Inflammatory macrophage (primary cell): ENCODE data around the gene PTPRR.

Source experiments
- DNase-seq, 2 donors: peaks; one replicate each; pipeline ENCODE4 v3.0.0-alpha.2; 2020 to 2022

Gene PTPRR

GRCh38 chr12:70639535-70639934, 281.0 kb downstream of the PTPRR start:
- DNase-seq = no peak

DNA sequence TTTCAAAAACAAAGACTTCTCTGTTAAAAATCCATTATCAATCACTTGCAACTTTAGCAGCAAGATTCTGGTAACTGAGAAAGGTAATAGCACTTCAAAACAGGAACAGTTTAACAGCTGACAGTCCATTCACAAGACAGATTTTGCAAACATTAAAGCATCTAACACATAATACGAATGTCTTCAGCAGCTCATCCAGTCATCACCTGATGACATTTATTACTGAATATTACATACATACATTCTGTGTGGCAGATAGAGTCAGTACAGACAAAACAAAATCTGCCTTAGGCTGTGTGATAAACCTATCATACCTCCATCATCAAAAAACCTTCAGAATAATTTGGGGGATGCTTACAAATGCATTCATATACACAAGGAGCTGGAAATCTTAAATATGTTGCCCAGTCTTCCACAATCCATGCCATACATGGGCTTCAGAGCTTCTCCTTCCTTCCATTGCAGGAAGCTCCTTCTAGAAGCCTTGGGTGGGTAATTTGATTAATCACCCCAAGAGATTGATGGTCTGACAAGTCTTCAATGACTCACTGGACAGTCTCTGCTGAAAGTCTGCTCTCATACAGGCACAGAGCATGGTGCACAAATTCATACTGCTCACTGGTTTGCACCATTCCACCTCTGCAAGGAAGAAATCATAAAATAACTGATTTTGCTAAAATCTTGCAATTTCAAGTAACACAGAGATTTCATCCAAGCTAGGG, 281.7 kb downstream of the PTPRR start:
- DNase-seq = no peak

- DNase-seq = no peak
Observed at GRCh38 chr12:70637303-70638085, 283.0 kb downstream of the PTPRR start, which contains the start of gene PTPRB. PTPRB (minus strand) TSS chr12:70637429; CDS start chr12:70637395, 34 bp downstream.

DNA sequence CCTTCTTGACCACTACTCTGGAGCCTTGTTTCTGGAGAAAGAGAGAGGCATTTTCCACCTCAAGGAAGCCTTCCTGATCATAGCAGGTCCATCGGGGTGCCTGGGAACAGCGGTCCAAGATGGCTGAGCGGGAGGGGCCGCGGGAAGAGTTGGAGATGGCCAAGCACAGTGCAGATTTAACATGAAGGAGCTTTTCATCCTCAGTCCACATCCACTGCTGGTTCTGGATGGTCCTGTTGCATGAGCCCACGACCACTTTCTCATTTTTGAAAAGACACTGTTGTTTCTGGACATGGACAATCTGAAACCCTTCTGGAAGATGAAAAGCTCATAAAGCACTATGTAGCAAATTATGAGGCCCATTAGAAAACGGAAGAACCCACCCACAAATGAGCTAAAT, 284.8 kb downstream of the PTPRR start:
- DNase-seq = no peak

DNA sequence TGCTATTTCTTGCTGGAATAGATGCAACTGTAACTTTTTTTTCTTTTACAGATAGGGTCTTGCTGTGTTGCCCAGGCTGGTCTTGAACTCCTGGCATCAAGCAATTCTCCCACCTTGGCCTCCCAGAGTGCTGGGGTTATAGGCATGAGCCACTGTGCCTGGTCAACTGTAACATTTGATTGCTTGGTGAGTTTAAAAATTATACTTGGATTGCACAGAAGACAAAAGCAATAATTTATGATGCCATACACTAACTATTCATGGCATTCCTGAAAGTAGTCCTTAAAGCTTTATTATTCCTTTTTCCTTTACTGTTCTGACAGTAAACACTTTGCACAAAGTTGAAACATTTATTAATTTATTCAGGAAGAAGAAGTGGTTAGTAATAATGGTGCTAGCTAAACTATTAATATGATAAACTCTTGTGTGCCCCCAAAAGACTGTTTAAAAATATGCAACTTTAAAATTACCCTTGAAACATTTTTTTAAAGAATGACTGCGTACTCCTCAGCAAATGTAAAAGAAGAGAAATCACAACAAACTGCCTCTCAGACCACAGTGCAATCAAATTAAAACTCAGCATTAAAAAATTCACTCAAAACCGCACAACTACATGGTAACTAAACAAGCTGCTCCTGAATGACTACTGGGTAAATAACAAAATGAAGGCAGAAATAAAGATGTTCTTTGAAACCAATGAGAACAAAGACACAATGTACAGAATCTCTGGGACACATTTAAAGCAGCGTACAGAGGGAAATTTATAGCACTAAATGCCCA, 291.6 kb downstream of the PTPRR start:
- DNase-seq = no peak

DNA sequence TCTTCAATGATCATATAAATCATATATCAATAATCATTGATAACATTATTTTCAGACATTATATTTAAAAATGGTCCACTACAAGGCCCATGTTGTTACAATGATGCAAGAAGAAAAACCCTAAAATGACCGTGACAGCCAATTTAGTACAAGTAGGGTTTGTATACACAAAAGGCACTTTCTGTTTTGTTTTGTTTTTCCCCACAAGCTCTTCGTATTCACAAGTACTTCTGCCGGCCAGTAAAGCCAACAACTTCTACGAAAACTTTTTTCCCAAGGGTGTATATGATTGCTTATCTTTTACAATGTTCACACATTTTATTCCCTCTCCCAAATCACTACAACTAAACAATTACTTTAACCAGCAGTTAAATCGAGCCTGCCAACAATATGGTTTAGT, 292.9 kb downstream of the PTPRR start:
- no peak for DNase-seq

- no peak for DNase-seq
Observed at GRCh38 chr12:70626180-70626579, 294.4 kb downstream of the PTPRR start.

GRCh38 chr12:70619471-70620152, 300.9 kb downstream of the PTPRR start:
- no peak for DNase-seq

DNA sequence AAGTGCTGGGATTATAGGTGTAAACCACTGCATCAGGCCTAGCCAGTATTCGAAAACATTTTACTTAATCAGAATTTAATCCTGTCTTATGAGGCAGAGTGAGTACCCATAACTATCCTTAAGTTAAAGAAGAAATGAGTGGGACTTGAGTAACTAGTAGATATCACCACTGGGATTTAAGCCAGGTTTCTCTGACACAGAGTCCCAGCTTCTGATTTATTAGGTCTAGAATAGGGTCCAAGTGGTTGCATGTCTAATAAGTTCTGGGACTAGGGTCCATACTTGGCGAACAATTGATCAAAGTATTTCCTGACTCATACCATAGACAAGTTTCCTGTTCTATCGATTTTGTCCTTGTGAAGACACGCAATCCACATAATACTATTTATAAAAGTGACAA, 302.2 kb downstream of the PTPRR start:
- DNase-seq = no peak

GRCh38 chr12:70617450-70617849, 303.1 kb downstream of the PTPRR start:
- no peak for DNase-seq

DNA sequence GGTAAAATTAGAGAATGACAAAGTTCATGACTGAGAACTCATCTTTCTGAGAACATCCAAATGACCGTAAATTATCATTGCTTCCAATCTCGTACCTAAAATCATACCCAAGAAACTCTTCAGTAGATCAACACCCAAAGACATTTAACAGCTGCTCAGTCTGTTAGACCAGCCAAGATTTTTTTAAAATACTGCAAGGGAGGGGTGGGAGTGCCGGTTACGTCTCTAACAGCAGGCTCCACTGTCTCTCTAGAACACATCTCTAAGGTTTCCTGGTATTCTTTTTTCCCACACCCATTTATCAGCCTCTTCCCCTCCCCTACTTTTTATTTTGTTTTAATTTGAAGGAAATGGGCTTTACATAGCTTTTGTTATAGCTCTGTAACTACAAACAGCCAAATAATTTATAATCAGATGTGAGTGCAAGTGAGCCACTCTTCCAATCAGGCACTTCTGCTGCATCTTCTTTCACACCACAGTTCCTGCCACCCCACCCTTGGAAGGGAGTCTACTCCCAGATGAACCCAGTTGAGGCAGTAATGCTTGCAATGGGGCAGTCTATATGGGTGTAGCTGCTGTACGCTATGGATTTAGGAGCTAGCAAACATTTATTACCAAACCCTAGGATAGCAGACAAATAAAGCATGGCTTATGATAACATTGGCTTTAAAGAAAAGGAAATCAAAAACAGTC, 305.2 kb downstream of the PTPRR start:
- DNase-seq = no peak

DNA sequence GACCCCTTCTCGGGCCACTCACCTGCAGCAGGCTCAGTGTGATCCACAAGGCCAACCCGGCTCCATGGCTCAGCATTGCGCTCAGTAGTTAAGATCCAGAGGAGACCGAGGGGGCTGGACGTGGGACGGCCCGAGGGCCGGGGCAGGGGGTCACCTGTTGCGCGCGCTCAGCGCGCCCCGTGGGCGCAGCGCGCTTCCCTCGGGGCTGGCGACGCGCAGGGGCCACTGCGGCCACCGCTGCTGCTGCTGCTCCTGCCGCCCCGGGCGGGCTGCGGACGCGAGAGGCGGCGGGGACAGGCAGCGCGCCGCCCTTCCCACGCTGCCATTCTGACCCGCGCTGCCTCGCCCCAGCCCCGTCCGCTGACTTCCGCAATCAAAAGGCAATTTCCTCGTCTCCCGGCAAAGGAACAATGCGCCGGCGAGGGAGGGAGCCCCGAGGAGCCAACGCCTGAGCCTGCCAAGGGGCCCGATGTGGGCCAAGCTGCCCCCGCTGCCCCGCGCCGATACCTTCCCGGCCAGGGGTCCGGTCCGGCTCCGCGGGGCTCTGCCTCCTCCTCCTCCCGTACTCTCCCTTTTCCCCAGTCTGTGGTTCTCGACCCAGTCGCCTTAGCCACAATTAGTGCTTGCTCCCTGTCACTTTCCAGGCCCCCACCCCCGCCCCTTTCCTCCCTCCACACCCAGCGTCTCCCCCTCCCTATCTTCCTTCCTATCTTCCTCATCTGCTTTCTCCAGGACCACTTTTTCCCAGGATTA, 310.6 kb downstream of the PTPRR start:
- DNase-seq = peak; percentile 39 to 66

DNA sequence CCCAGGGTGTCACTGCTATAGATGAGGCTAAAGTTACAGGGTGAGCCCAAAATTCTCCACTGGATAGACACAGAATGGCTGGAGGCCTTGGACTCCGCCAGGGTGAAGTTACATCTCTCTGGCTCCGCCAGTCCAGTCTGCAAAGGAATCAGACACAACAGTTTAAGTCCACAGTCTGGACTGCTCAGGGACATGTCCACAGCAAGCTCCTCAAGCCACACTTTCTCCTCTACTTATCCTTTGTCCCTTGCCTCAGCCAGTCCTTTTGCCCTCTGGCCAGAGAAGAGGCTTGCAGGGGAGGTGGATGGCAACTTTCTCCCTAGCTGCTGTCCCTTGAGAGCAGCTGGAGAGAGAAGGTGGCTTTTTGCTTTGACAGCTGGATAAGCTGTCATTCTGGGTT, 311.3 kb downstream of the PTPRR start:
- DNase-seq = no peak

- DNase-seq = no peak
Observed at GRCh38 chr12:70608184-70608583, 312.4 kb downstream of the PTPRR start.

GRCh38 chr12:70607107-70607506, 313.4 kb downstream of the PTPRR start:
- DNase-seq = no peak

DNA sequence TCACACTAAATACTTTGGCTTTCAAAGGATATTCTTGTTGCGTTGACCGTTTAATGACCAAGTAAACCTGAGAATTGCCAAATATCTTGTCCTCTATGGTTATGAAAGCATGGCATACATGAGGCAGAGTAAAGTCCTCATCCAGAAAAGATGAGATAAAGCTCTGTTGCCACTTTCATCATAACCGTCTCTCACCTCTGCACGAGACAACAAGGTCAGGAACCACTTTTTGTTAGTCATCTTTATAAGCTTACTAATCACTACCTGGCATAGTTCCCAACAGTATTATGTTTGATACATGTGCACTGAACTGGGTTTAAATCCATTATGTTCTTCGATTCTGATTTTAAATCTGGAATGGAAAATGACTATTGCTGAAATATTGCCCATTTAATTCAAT, 314.6 kb downstream of the PTPRR start:
- no peak for DNase-seq

- DNase-seq = no peak
Observed at GRCh38 chr12:70604662-70605061, 315.9 kb downstream of the PTPRR start.

- no peak for DNase-seq
Observed at GRCh38 chr12:70603044-70603443, 317.5 kb downstream of the PTPRR start.

- no peak for DNase-seq
Observed at GRCh38 chr12:70598467-70599193, 321.9 kb downstream of the PTPRR start.

DNA sequence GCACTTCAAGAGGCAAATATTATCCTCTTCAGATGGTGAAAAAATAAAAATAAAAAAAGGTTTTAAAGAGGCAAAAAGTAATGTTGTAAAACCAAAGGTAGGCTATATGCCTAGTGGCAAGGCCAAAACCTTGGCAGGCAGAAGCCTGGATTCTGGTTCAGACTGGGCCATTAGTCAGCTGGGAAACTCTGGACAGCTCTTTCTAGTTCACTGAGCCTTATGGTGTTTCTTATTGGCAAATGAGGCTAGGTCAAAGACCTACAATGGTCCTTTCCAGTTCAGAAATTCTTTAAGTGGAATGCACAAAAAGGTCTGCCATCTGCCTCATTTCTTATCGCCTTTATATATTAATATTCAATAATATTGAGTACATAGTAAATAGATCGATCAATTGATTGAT, 327.9 kb downstream of the PTPRR start:
- DNase-seq = no peak
